ENCODE results near the gene REELD1. TPM values are rescaled to one million over a fixed set of nuclear protein-coding genes. Genes with fewer than 3 reads are reported as not detected.
A peak's percentile ranks its signal among the peaks of the same experiment; 100 is the strongest.

REELD1 gene
- total and polyA plus RNA-seq, 10 of the 15 experiments (the other 5 are each of a cell fraction or from before 2014, with no cell fraction given) = 0.11 to 3.9 (median 0.62) TPM

DNA sequence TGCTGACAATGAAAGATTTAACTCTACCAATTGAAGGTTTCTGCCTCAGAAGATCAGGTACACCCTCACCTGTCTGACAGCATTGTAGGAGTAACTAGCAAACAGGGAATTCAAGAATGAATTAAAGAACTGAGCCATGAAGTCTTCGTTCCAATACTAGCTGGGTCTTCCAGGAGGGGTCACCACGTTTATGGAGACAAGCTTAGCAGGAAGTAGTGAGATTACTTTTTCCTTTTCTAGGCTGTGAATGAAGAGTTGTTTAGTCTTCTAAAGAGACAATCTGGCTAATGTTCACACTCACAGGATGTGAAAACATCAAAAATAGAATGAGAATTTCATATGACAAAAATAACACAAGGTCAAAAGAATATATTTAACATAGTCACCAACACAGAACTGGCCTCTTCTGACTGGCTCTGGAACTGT lies 54.9 kb downstream of the REELD1 start (continued):
- TF ChIP-seq, protein P1, sequence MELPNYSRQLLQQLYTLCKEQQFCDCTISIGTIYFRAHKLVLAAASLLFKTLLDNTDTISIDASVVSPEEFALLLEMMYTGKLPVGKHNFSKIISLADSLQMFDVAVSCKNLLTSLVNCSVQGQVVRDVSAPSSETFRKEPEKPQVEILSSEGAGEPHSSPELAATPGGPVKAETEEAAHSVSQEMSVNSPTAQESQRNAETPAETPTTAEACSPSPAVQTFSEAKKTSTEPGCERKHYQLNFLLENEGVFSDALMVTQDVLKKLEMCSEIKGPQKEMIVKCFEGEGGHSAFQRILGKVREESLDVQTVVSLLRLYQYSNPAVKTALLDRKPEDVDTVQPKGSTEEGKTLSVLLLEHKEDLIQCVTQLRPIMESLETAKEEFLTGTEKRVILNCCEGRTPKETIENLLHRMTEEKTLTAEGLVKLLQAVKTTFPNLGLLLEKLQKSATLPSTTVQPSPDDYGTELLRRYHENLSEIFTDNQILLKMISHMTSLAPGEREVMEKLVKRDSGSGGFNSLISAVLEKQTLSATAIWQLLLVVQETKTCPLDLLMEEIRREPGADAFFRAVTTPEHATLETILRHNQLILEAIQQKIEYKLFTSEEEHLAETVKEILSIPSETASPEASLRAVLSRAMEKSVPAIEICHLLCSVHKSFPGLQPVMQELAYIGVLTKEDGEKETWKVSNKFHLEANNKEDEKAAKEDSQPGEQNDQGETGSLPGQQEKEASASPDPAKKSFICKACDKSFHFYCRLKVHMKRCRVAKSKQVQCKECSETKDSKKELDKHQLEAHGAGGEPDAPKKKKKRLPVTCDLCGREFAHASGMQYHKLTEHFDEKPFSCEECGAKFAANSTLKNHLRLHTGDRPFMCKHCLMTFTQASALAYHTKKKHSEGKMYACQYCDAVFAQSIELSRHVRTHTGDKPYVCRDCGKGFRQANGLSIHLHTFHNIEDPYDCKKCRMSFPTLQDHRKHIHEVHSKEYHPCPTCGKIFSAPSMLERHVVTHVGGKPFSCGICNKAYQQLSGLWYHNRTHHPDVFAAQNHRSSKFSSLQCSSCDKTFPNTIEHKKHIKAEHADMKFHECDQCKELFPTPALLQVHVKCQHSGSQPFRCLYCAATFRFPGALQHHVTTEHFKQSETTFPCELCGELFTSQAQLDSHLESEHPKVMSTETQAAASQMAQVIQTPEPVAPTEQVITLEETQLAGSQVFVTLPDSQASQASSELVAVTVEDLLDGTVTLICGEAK (IDR thresholded peaks at IDR 0.05; ENCODE audit: borderline replicate concordance) = no peak
- peak; percentile 99 for TF ChIP-seq MEF2A (IDR thresholded peaks at IDR 0.05; ENCODE audit: insufficient read depth, low read depth, low read length)
- TF ChIP-seq NBN (IDR thresholded peaks at IDR 0.05) = 0 out of 2 replicates have a peak, but pooled peaks have one; percentile 54
- no peak for TF ChIP-seq BHLHE40 (IDR thresholded peaks at IDR 0.05; ENCODE audit: borderline replicate concordance in 1 of 2, low read depth in 2 of 2, low read length in 1 of 2)
- TF ChIP-seq FOXM1 (IDR thresholded peaks at IDR 0.05; ENCODE audit: low read depth, low read length) = peak; percentile 85; the same call in 1 of the 2 replicates
- no peak for TF ChIP-seq KLF5 (IDR thresholded peaks at IDR 0.05; ENCODE audit: partially characterized antibody)
- TF ChIP-seq, protein P2, sequence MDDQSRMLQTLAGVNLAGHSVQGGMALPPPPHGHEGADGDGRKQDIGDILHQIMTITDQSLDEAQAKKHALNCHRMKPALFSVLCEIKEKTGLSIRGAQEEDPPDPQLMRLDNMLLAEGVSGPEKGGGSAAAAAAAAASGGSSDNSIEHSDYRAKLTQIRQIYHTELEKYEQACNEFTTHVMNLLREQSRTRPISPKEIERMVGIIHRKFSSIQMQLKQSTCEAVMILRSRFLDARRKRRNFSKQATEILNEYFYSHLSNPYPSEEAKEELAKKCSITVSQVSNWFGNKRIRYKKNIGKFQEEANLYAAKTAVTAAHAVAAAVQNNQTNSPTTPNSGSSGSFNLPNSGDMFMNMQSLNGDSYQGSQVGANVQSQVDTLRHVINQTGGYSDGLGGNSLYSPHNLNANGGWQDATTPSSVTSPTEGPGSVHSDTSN (IDR thresholded peaks at IDR 0.05; ENCODE audit: insufficient replicate concordance, low read depth, low read length) = no peak
- no peak for TF ChIP-seq RBBP5 (conservative IDR thresholded peaks at IDR 0.05)
- TF ChIP-seq CBX5 (IDR thresholded peaks at IDR 0.05; ENCODE audit: low read depth) = 0 out of 2 replicates have a peak, but pooled peaks have one; percentile 23
- TF ChIP-seq GATAD2B (conservative IDR thresholded peaks at IDR 0.05; ENCODE audit: low read depth) = no peak; the same call in 1 of the 2 replicates
- TF ChIP-seq ETV6 (conservative IDR thresholded peaks at IDR 0.05 in 1 of 2, IDR thresholded peaks at IDR 0.05 in 1 of 2; ENCODE audit: borderline replicate concordance in 1 of 2, low read depth in 1 of 2) = no peak
- no peak for TF ChIP-seq RB1 (IDR thresholded peaks at IDR 0.05; ENCODE audit: borderline replicate concordance)
- TF ChIP-seq, protein P3, sequence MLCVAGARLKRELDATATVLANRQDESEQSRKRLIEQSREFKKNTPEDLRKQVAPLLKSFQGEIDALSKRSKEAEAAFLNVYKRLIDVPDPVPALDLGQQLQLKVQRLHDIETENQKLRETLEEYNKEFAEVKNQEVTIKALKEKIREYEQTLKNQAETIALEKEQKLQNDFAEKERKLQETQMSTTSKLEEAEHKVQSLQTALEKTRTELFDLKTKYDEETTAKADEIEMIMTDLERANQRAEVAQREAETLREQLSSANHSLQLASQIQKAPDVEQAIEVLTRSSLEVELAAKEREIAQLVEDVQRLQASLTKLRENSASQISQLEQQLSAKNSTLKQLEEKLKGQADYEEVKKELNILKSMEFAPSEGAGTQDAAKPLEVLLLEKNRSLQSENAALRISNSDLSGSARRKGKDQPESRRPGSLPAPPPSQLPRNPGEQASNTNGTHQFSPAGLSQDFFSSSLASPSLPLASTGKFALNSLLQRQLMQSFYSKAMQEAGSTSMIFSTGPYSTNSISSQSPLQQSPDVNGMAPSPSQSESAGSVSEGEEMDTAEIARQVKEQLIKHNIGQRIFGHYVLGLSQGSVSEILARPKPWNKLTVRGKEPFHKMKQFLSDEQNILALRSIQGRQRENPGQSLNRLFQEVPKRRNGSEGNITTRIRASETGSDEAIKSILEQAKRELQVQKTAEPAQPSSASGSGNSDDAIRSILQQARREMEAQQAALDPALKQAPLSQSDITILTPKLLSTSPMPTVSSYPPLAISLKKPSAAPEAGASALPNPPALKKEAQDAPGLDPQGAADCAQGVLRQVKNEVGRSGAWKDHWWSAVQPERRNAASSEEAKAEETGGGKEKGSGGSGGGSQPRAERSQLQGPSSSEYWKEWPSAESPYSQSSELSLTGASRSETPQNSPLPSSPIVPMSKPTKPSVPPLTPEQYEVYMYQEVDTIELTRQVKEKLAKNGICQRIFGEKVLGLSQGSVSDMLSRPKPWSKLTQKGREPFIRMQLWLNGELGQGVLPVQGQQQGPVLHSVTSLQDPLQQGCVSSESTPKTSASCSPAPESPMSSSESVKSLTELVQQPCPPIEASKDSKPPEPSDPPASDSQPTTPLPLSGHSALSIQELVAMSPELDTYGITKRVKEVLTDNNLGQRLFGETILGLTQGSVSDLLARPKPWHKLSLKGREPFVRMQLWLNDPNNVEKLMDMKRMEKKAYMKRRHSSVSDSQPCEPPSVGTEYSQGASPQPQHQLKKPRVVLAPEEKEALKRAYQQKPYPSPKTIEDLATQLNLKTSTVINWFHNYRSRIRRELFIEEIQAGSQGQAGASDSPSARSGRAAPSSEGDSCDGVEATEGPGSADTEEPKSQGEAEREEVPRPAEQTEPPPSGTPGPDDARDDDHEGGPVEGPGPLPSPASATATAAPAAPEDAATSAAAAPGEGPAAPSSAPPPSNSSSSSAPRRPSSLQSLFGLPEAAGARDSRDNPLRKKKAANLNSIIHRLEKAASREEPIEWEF (IDR thresholded peaks at IDR 0.05; ENCODE audit: insufficient replicate concordance, low read depth, low read length) = no peak
- TF ChIP-seq SUZ12 (IDR thresholded peaks at IDR 0.05; ENCODE audit: unreplicated experiment) = no peak
- TF ChIP-seq RCOR1 (conservative IDR thresholded peaks at IDR 0.05; ENCODE audit: low read depth, low read length) = no peak
- TF ChIP-seq, protein P4, sequence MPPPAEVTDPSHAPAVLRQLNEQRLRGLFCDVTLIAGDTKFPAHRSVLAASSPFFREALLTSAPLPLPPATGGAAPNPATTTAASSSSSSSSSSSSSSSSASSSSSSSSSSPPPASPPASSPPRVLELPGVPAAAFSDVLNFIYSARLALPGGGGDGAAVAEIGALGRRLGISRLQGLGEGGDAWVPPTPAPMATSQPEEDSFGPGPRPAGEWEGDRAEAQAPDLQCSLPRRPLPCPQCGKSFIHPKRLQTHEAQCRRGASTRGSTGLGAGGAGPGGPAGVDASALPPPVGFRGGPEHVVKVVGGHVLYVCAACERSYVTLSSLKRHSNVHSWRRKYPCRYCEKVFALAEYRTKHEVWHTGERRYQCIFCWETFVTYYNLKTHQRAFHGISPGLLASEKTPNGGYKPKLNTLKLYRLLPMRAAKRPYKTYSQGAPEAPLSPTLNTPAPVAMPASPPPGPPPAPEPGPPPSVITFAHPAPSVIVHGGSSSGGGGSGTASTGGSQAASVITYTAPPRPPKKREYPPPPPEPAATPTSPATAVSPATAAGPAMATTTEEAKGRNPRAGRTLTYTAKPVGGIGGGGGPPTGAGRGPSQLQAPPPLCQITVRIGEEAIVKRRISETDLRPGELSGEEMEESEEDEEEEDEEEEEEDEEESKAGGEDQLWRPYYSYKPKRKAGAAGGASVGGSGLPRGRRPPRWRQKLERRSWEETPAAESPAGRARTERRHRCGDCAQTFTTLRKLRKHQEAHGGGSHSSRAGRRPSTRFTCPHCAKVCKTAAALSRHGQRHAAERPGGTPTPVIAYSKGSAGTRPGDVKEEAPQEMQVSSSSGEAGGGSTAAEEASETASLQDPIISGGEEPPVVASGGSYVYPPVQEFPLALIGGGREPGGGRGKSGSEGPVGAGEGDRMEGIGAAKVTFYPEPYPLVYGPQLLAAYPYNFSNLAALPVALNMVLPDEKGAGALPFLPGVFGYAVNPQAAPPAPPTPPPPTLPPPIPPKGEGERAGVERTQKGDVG (CRISPR knock-in tag; IDR thresholded peaks at IDR 0.05) = no peak
